GM21515 (cell line): Measurements from ENCODE around the gene RNF13.
"Not testable (repeated sequence)": the region's sequence is repeated elsewhere in the genome, so short reads cannot be mapped to it uniquely, and the experiment has no call there.

Source experiments
- ATAC-seq: cut with Tn5 transposase; IDR thresholded peaks from one replicate; pipeline ENCODE4 v1.9.1; 2021; ENCODE audit not compliant: unreplicated experiment

The RNF13 gene

DNA sequence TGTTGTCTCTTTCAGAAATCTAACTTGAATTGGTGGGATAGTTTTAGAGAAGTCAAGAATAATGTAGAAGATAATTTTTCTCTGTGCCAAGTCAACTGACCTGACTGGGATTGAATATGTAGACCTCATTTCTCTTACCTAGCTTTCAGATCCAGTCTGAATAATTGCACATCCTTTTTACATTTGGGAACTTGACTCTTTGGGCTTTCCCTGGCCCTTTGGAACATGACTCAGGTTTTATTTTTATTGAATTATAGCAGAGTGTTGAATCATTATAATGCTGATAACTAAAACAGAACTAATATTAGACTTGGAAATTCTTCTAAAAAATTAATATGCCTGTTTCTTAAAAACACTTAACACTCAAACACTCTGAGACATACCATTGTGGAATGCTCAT lies 81.2 kb downstream of the RNF13 start:
- ATAC-seq: no peak

DNA sequence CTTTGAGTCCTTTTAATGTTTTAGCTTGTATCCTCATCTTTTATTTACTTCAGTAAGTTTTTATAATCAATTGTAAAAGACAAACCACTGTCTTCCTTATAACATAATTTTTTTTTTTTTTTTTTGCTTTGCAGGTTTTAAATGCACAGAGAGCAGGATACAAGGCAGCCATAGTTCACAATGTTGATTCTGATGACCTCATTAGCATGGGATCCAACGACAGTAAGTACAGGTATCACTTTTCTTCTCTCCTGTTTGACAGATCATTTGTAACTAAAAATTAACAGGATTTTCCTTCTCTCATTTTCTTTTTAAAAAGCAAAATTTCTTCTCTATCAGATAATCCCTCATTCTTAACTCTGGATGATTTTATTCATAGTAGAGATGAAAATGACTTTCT lies 82.3 kb downstream of the RNF13 start:
- ATAC-seq: no peak

DNA sequence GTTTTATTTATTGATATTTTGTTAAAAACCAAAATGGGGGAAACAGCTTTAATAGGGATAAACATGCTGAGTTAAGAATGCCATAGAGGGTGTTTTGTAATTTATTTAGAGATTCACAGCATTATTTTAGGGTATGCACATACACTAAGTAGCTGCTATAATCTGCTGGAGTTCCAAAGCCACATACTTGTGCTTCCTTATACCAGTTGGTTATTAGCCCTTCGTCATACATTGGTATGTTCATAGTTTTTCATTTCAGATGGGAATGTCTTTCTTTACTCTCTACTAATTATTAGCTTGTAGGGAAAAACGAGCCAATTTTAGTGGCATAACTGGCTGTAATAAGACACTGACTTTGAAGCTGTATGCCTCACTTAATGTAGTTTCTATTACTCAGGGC lies 82.8 kb downstream of the RNF13 start:
- no peak for ATAC-seq

DNA sequence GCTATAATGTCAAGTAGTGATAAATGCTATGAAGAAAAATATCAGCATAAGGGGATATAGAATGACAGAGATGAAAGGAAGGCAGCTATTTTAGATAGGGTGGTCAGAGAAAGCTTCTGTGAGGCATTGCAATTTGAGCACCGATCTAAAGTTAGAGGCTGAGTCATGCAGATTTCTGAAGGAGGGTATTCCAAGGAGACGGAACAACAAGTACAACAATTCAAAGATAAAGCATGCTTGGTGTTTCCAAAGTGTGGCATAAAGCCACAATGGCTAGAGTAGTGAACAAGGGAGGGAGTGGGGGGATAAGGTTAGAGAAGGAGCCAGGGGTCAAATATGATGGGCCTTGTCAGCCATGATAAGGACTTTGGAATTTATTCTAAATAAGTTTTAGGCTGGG lies 85.8 kb downstream of the RNF13 start:
- ATAC-seq: no peak

DNA sequence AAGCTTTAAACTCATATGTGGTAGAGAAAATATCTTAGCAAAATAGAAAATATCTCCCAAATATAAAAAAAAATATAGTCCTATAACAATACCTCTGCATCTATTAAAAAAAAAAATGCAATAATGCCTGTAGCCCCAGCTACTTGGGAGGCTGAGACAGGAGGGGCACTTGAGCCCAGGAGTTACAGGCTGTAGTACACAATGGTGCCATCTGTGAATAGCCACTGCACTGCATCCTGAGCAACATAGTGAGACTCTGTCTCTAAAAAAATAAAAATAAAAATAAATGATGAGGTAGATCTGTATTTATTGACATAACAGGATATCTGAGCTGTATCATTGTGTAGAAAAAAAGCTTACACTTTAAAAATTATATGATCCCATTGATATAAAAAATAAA lies 87.3 kb downstream of the RNF13 start:
- no peak for ATAC-seq

DNA sequence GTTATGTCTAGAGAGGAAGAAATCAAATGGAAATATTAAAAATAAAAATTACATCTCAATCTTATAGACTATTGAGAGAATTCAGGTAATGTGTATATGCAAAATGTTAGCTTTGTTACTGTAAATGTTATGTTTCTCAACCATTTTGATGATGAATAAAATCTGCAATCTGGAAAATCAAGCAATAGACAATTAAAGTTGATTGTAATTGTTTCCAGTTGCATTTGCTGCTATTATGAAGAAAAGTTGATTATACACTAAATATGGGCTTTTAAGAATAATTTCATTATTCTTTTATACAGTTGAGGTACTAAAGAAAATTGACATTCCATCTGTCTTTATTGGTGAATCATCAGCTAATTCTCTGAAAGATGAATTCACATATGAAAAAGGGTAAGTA lies 88.8 kb downstream of the RNF13 start:
- no peak for ATAC-seq

DNA sequence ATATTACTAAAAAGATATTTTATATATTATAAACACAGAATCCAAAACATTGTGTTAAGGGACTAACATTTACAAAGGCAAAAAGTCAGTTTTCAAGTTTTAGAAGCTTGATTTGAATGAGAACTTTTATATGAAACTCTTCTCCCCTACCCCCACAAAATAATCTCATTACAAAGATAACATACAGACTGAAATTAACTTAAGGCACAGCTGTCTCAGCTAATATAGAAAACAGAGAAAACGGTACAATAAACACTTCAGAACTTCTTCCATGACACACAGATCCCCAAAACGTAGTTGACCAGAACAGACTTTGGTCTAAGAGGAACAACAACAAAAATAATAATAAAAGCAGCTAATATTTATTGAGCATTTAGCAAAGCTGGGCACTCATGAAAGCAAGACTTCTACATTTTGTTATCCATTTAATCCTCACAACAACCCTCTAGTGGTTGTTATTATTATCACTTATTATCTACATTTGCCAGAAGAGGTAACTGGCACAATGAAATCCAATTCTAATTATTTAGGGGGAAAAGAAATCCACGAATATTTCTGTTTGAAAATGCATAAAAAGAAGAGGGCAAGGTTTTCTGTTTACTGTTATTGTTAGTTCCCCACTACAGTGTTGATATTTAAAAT lies 89.6 kb downstream of the RNF13 start:
- no peak for ATAC-seq

DNA sequence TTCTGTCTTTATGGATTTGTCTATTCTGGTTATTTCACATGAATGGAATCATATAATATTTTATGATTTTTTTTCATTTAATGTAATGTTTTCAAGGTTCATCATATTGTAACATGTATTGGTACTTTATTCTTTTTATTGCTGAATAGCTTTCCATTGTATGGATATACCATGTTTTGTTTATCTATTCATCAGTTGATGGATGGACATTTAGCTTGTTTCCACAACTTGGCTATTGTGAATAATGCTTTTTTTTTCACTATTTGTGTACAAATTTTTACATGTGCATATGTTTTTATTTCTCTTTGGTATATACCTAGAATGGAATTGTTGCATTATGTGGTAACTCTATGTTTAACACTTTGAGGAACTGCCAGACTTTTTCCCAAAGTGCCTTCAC lies 93.0 kb downstream of the RNF13 start:
- ATAC-seq: no peak

DNA sequence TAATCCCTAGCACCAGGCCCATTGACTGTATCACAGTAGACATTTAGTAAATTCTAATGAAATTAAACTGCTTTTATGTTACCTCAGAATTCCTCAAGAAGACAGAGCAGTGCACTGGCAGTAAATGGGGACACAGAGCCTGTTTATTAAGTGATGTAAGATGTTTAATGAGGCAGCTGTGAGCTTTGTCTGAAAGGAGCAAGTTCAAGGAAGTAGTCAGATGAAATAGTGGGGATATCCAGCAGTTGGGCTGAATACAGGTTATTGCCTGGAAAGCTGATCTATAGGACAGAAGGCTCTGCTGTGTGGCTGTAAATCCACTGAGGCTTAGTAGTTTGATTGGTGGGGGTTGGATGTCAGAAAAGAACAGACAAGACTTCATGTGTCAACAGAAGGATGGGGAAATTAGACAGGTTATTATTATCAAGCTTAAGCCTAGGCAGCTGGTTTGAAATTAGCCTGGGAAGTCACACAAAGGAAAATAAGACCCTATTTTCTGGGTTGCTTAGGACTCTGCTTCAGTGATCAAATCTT lies 95.5 kb downstream of the RNF13 start:
- ATAC-seq: no peak

DNA sequence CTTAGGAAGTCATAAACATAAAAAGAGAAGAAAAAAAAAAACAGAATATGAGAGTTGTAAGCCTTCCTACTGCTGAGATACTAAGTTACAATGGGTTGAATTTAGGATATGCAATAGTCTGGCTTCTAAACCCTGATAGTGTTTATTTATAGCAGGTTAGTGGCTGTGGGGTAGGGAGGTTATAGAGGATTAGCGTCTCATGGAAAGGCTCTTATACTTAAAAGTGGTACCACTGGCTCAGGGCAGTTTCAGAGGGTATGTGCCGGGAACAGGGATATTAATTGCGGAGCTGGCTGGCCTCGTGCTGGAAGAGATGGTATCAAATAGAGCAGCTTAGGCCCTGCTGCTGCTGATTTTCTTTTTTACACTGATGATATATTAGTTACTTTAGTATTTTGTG lies 96.9 kb downstream of the RNF13 start:
- ATAC-seq: no peak

DNA sequence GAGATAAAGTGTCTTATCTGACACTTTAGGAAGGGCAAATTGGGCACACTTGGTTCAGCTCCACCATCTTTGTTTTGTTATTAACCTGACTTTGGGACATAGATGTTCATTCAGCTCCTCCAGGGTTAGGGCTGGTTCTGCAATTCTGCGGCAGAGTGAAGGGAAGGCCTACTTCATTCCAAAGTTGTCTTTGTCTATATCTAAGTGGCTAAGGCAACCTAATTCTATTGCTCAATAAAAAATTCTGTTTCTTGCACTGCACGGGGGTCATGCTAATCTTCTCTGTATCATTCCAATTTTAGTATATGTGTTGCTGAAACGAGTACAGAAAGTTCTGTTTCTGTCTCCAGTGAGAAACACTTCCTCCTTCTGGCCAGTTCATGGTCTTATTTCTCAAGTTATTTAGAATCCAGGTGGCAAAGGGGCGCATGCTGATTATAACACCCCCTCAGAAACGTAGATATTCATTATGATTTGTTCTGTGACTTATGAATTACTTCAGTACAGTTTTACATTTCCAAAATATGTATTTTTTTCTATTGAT lies 104.2 kb downstream of the RNF13 start:
- ATAC-seq: no peak

DNA sequence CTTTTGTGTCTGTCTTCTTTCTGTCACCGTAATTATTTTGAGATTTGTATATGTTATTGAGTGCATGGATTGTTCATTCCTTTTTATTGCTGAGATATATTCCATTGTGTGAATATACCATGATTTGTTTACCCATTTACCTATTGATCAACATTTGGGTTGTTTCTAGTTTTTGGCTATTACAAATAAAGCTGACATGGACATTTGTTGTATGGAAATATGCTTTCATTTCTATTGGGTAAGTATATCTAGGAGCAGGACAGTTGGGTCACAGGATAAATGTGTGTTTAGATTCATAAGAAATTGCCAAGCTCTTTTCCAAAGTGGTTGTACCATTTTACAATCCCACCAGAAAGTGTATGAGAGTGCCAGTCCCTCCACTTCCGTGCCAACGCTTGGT lies 106.5 kb downstream of the RNF13 start:
- ATAC-seq: no peak

DNA sequence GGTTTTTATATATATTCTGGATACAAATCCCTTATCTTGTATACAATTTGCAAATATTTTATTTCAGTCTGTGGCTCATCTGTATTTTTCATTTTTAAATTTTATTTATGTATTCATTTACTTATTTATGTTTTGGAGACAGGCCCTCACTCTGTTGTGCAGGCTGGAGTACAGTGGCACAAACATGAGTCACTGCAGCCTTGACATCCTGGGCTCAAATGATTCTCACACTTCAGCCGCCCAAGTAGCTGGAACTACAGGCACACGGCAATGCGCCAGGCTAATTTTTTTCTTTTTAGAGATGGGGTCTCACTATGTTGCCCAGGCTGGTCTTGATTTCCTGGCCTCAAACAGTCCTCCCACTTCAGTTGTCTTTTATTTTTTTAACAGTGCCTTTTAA lies 107.1 kb downstream of the RNF13 start:
- ATAC-seq: no peak

DNA sequence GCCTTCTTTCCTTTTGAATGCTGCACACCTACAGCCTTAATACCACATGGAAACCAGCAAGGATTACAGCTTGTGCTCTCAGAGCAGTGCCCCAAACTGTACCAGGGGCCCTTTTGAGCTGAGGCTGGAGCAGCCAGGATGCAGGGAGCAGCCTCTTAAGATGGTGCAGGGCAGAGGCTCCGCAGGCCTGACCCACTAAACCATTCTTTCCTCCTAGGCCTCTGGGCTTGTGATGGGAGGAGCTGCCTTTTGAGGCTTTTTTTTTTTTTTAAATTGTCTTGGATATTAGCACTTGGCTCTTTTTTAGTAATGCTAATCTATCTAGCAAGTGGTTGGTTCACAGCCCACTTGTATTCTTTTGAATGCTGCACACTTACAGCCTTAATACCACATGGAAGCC lies 120.0 kb downstream of the RNF13 start:
- no peak for ATAC-seq

DNA sequence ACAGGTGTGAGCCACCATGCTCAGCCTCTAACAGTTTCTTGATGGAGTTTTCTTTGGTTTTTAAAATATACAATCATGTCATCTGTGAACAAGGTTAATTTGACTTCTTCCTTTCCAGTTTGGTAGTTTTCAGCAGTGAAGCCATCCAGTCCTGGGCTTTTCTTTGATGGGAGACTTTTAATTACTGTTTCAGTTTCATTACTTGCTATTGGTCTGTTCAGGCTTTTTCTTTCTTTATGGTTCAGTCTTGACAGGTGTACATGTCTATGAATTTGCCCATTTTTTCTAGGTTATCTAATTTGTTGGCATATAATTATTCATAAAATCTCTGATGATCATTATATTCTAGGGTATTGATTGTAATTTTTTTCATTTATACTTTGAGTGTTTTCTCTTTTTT lies 120.8 kb downstream of the RNF13 start:
- ATAC-seq: no peak

DNA sequence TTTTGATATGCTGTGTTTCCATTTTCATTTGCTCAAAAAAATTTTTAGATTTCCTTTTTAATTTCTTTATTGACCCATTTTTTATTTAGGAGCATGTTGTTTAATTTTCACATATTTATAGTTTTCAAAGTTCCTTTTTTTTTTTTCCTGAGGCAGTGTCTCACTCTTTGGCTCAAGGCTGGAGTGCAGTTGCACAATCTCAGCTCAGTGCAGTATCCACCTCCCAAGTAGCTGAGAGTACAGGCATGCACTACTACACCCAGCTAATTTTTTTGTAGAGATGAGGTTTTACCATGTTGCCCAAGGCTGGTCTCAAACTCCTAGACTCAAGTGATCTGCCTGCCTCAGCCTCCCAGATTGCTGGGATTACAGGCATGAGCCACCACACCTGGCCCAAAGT lies 121.5 kb downstream of the RNF13 start:
- ATAC-seq: no peak

DNA sequence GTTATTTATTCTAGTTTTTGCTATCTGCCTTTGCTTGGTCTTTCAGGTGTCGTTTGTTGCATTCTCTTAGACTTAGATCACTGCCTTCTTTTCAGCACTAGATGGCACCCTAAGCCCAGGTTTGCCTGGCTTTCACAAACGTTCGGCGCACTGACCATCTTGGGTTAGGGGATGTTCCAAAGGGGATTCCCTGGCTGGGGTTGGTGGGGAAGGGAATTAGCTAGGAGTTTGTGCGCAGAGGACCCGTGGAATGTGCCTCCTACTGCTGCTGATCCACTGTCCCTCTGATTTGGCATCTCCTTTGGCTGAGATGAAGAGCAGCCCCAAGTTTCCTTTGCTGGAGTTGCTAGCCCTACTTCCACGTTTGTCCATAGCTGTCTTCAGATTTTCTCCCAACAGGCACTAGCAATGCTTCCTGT lies 123.8 kb downstream of the RNF13 start:
- ATAC-seq: peak; percentile 74

DNA sequence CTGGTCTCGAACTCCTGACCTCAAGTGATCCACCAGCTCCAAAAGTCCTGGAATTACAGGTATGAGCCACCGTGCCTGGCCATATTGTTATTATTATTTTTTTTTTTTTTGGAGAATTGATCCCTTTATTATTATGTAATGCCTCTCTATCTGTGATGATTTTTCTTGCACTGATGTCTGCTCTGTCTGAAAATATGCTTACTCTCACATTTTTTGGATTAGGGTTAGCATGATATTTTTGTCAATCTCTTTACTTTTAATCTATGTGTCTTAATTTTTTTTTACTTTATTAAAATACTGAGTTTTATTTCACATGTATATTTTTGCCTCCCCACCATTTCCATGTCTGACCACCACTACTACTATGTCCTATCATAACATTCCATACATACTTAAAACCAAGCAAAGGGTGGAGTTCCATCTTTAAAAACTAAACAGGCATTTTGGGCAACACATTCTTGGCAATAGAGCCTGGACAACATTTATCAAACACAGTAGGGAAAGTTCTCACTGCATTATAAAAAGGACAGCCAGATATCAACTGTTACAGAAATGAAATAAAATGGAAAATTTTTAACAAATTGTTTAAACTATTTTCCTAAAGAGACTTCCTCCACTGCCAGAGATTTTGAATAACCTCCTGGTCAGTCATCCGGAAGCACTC lies 125.5 kb downstream of the RNF13 start:
- not testable (repeated sequence) for ATAC-seq

DNA sequence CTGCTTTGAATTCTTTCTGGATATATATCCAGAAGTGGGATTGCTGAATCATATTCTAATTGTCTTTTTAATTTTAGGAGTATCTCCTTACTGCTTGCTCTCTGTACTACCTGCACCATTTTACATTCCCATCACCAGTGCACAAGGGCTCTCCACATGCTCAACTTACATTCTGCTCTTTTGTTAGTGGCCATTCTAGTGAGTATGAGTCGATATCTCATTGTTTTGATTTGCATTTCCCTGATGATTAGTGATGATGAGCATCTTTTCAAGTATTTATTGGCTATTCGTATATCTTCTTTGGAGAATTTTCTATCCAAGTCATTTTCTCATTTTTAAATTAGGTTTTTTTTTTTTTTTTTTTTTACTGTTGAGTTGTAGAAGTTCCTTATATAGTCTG lies 128.2 kb downstream of the RNF13 start:
- no peak for ATAC-seq

DNA sequence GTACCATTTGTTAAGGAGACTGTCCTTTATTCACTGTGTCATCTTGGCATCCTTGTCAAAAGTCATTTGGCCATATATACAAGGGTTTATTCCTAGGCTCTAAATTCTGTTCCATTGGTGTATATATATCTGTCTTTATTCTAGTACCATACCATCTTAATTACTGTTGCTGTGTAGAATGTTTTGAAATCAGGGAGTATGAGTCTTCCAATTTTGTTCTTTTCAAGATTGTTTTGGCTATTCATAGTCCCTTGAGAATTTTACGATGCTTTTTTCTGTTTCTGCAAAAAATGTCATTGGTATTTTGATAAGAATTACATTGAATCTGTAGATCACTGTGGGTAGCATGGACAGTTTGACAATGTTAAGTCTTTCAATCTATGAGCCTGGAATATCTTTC lies 128.9 kb downstream of the RNF13 start:
- no peak for ATAC-seq

DNA sequence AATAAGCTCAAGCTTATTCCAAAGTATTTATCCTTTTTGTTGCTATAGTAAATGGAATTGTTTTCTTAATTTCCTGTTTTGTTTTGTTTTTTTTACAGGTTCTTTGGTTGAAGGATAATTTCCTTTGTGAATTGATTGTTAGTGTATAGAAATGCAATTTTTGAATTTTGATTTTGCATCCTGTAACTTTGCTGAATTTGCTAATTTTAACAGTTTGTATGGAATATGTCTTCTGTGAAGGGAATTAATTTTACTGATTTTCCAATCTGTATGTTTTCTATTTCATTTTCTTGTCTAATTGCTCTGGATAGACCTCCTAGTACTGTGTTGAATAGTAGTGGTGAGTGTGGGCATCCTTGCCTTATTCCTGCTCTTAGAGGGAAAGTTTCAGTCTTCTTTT lies 129.4 kb downstream of the RNF13 start:
- ATAC-seq: no peak

DNA sequence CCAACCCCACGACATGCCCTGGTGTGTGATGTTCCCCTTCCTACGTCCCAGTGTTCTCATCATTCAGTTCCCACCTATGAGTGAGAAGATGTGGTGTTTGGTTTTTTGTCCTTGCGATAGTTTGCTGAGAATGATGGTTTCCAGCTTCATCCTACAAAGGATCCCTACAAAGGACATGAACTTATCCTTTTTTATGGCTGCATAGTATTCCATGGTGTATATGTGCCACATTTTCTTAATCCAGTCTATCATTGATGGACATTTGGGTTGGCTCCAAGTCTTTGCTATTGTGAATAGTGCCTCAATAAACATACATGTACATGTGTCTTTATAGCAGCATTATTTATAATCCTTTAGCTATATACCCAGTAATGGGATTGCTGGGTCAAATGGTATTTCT lies 131.0 kb downstream of the RNF13 start:
- ATAC-seq: not testable (repeated sequence)

DNA sequence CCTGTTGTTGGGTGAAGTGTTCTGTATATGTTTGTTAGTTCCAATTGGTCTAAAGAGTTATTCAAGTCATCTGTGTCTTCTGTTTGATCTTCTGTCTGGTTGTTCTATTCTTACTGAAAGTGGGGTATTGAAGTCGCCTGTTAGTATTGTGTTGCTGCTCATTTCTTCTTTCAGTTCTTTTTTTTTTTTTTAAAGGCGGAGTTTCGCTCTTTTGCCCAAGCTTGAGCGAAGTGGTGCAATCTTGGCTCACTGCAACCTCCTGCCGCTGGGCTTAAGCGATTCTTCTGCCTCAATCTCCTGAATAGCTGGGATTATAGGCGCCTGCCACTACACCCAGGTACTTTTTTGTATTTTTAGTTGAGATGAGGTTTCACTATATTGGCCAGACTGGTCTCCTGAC lies 134.2 kb downstream of the RNF13 start:
- ATAC-seq: no peak
